GM23248 (cell line): ENCODE measurements around the gene ALMS1.

Source experiments
- EZH2 ChIP-seq: fragments of 200-600 bp; sonication (generic); IDR thresholded peaks from 2 replicates; pipeline ENCODE4 v1.6.1; 2018; ENCODE audit warnings: antibody characterized with exemption, mild to moderate bottlenecking; ENCODE audit not compliant: insufficient read depth, poor library complexity, severe bottlenecking
- EZH2phosphoT487 ChIP-seq: fragments of 200-600 bp; sonication (generic); IDR thresholded peaks from 2 replicates; pipeline ENCODE4 v1.6.1; 2018; ENCODE audit warnings: antibody characterized with exemption, moderate library complexity, mild to moderate bottlenecking, low read depth; ENCODE audit not compliant: insufficient read depth

- TF ChIP-seq EZH2 (no peak), EZH2phosphoT487 (no peak)
Measured at GRCh38 chr2:73436019-73436418, 50.4 kb downstream of the ALMS1 start.
